CD4-positive, alpha-beta T cell (primary cell): ENCODE results near the gene GK. TPM values are rescaled to one million over a fixed set of nuclear protein-coding genes. Genes with fewer than 3 reads are reported as not detected.
"Not testable (repeated sequence)": the region's sequence is repeated elsewhere in the genome, so short reads cannot be mapped to it uniquely, and the experiment has no call there.

Experiments
- ATAC-seq: fragments of 200-7000 bp; cut with Tn5 transposase; one replicate; pipeline ENCODE4 v1.10.0; 2022; ENCODE audit warnings: mild to moderate bottlenecking; ENCODE audit not compliant: poor library complexity
- CTCF ChIA-PET: fragments of 350-600 bp; sonication (Branson Sonifier 250); formaldehyde crosslinking; loops from one replicate; lab custom pipeline; 2021; ENCODE audit warnings: antibody characterized with exemption, inconsistent platforms; lab: Charles Lee
- POLR2A ChIA-PET: fragments of 350-600 bp; sonication (Branson Sonifier 250); formaldehyde crosslinking; loops from one replicate; lab custom pipeline; 2021; ENCODE audit warnings: antibody characterized with exemption, inconsistent platforms; lab: Charles Lee
- DNase-seq, 14 experiments: peaks; one replicate each; pipeline ENCODE4 v3.0.0-alpha.2; 2013 to 2020; ENCODE audit warnings: mixed read lengths in 2 of 14
- H3K27ac ChIP-seq, 2 donors: one replicate each; pipeline versions ENCODE4 v1.5.1 to v1.7.0; 2013; ENCODE audit warnings: low read length in 2 of 2, low read depth in 1 of 2, mild to moderate bottlenecking in 1 of 2
- H3K27me3 ChIP-seq, 2 experiments: 1 replicate in 1 of 2; 2 replicates in 1 of 2; pipeline versions ENCODE4 v1.6.1 to v1.7.0; 2013; ENCODE audit warnings: low read length in 2 of 2, control low read depth in 1 of 2, mild to moderate bottlenecking in 1 of 2, moderate library complexity in 1 of 2; ENCODE audit not compliant: insufficient read depth in 2 of 2, control insufficient read depth in 1 of 2
- H3K36me3 ChIP-seq: one replicate; pipeline ENCODE4 v1.6.1; 2013; ENCODE audit warnings: low read length, control low read depth; ENCODE audit not compliant: insufficient read depth
- H3K4me1 ChIP-seq: one replicate; pipeline ENCODE4 v1.6.1; 2013; ENCODE audit warnings: low read length, control low read depth; ENCODE audit not compliant: insufficient read depth
- H3K4me3 ChIP-seq: one replicate; pipeline ENCODE4 v1.5.1; 2013; ENCODE audit warnings: mild to moderate bottlenecking, low read length, moderate library complexity
- H3K9me3 ChIP-seq, 2 experiments: 1 replicate in 1 of 2; 2 replicates in 1 of 2; pipeline versions ENCODE4 v1.6.1 to v1.7.0; 2013; ENCODE audit warnings: low read length in 2 of 2, mild to moderate bottlenecking in 2 of 2, control low read depth in 1 of 2, moderate library complexity in 1 of 2; ENCODE audit not compliant: control insufficient read depth in 1 of 2, insufficient read depth in 1 of 2
- H3K27ac Mint-ChIP-seq: one replicate; pipeline ENCODE4 v1.8.0; 2020; ENCODE audit warnings: mixed read lengths
- H3K27me3 Mint-ChIP-seq: one replicate; pipeline ENCODE4 v1.8.0; 2021; ENCODE audit warnings: mixed read lengths
- H3K36me3 Mint-ChIP-seq: one replicate; pipeline ENCODE4 v1.8.0; 2021; ENCODE audit warnings: low read depth, mixed read lengths
- H3K4me1 Mint-ChIP-seq: one replicate; pipeline ENCODE4 v1.8.0; 2021; ENCODE audit warnings: low read depth, mixed read lengths
- H3K4me3 Mint-ChIP-seq: one replicate; pipeline ENCODE4 v1.8.0; 2020; ENCODE audit warnings: mild to moderate bottlenecking, mixed read lengths
- H3K9me3 Mint-ChIP-seq: one replicate; pipeline ENCODE4 v1.8.0; 2020; ENCODE audit warnings: mixed read lengths
- intact Hi-C, 2 experiments: fragments of 100-400 bp; cut with DNase I in 1 of 2; cut with micrococcal nuclease in 1 of 2; formaldehyde crosslinking; loops; one replicate each; pipeline versions ENCODE4 v1.15.1 to v1.9.0; 2023 to 2025; cut with DNase I, micrococcal nuclease
- total RNA-seq, 174 experiments: library from RNA in 2 of 174; stranded (reverse) in 2 of 174; gene quantifications; one replicate each; pipeline ENCODE4 v1.2.3 and lab custom pipeline; 2021 to 2026
- TF ChIP-seq, protein P1 (sequence below): fragments of 200-600 bp; IDR thresholded peaks from one replicate; pipeline ENCODE4 v1.8.0; 2022; ENCODE audit warnings: antibody characterized with exemption, mild to moderate bottlenecking

The GK gene
- total RNA-seq, 2 experiments from 2014 or later, result 1.4 to 1.9 TPM

- Histone ChIP-seq H3K4me3 (no peak overlapping the region), H3K4me1 (no peaks in the 10 kb centered on the region), H3K27me3 (no peaks in the 10 kb centered on the region), H3K27ac (no peak overlapping the region), H3K36me3 (peaks cover 4% of the 10 kb centered on the region), H3K9me3 (no peaks in the 10 kb centered on the region)
- H3K4me3 Mint-ChIP-seq, result no peak overlapping the region
- CTCF ChIA-PET, result no interaction called here
- DNase-seq (no peak), ATAC-seq (no peak)
- no peaks in the 10 kb centered on the region for H3K4me1 Mint-ChIP-seq
- intact Hi-C loops, result no loop called here
- H3K27ac Mint-ChIP-seq, result no peak overlapping the region
- peaks cover 15% of the 10 kb centered on the region for H3K36me3 Mint-ChIP-seq
- TF ChIP-seq, protein P1, sequence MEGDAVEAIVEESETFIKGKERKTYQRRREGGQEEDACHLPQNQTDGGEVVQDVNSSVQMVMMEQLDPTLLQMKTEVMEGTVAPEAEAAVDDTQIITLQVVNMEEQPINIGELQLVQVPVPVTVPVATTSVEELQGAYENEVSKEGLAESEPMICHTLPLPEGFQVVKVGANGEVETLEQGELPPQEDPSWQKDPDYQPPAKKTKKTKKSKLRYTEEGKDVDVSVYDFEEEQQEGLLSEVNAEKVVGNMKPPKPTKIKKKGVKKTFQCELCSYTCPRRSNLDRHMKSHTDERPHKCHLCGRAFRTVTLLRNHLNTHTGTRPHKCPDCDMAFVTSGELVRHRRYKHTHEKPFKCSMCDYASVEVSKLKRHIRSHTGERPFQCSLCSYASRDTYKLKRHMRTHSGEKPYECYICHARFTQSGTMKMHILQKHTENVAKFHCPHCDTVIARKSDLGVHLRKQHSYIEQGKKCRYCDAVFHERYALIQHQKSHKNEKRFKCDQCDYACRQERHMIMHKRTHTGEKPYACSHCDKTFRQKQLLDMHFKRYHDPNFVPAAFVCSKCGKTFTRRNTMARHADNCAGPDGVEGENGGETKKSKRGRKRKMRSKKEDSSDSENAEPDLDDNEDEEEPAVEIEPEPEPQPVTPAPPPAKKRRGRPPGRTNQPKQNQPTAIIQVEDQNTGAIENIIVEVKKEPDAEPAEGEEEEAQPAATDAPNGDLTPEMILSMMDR, result no peak
- no peaks in the 10 kb centered on the region for H3K9me3 Mint-ChIP-seq
- no peaks in the 10 kb centered on the region for H3K27me3 Mint-ChIP-seq
- POLR2A ChIA-PET, result no interaction called here
Measured at GRCh38 chrX:30666094-30666493, 12.9 kb downstream of the GK start.

DNA sequence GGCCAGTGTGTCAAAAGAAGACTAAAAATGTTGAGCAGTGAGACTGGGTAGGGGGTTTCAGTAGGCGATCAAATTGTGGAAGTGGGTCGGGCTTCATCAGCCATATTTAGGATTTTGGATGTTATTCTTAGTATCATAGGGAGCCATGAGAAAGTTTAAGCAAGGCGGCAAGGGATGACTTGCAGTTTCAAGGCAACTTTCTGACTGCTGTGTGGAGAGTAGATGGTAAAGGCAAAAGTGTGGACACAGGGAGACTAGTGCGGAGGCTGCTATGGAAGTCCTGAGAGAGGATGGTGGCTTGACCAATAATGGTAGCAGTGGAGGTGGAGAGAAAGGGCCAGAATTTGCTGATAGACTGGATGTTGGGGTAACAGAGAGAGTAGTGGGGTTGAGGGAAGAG, 15.4 kb downstream of the GK start:
- no peaks in the 10 kb centered on the region for H3K27me3 ChIP-seq
- peaks cover 15% of the 10 kb centered on the region for H3K36me3 Mint-ChIP-seq
- no peaks in the 10 kb centered on the region for H3K4me1 ChIP-seq
- no peak for ATAC-seq
- intact Hi-C loops, result no loop called here
- no peaks in the 10 kb centered on the region for H3K9me3 Mint-ChIP-seq
- no peak overlapping the region for H3K27ac Mint-ChIP-seq
- TF ChIP-seq, protein P1, result no peak
- H3K36me3 ChIP-seq, result peaks cover 4% of the 10 kb centered on the region
- H3K27me3 Mint-ChIP-seq, result no peaks in the 10 kb centered on the region
- H3K4me1 Mint-ChIP-seq, result no peaks in the 10 kb centered on the region
- H3K9me3 ChIP-seq, result no peaks in the 10 kb centered on the region
- no peak overlapping the region for H3K27ac ChIP-seq
- no peak overlapping the region for H3K4me3 ChIP-seq
- ChIA-PET CTCF (no interaction called here), POLR2A (no interaction called here)
- no peak for DNase-seq
- H3K4me3 Mint-ChIP-seq, result no peak overlapping the region

GRCh38 chrX:30671189-30671588, 18.0 kb downstream of the GK start:
- H3K27ac Mint-ChIP-seq, H3K27ac ChIP-seq, H3K4me1 ChIP-seq, intact Hi-C loops, H3K4me1 Mint-ChIP-seq, H3K4me3 ChIP-seq, H3K27me3 Mint-ChIP-seq, POLR2A ChIA-PET, DNase-seq, H3K27me3 ChIP-seq, H3K4me3 Mint-ChIP-seq, ATAC-seq, H3K9me3 ChIP-seq, H3K9me3 Mint-ChIP-seq, H3K36me3 ChIP-seq: not testable (repeated sequence)
- CTCF ChIA-PET, result interaction anchor here (0.6 kb wide), 1 partner anchor 28 kb away, joined by 3 read pairs; no protein-coding TSS in a partner anchor
- H3K36me3 Mint-ChIP-seq, result peaks cover 19% of the 10 kb centered on the region

DNA sequence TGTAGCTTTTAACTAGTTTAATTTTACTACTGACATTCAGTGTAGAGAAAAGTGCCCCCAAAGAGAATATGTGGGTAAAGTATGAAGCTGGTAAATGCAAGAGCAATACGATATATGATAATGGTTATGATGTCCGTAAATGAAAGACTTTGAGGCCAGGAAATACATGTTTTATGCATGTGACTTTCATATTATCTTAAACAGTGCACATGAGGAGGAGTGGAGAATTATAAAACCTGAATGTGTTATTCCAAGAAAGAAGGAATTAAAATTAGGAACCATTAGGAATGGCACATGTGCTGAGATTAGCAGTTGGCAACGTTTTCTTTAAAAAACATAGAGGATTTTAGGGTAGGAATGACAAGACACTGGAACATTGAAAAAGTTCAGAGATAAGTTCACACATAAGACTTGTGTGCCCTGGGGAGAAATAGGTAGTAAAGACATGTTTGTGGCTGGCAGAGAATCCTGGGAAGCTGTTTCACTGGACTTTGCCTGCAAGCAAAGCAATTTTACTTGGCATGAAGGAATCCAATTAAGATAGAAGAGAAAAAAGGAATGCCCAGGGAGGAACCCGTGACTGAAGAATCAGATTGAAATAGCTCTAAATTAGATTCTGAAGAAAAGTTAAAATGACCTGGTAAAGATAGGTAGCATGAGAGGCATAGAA, 20.0 kb downstream of the GK start:
- no peaks in the 10 kb centered on the region for H3K9me3 Mint-ChIP-seq
- POLR2A ChIA-PET, result no interaction called here
- no peak for ATAC-seq

More for the DNA sequence above, 20.0 kb downstream of the GK start:
- H3K27ac Mint-ChIP-seq, result no peak overlapping the region
- no peaks in the 10 kb centered on the region for H3K9me3 ChIP-seq
- TF ChIP-seq, protein P1, result no peak
- H3K4me1 ChIP-seq, result no peaks in the 10 kb centered on the region
- H3K27ac ChIP-seq, result no peak overlapping the region
- H3K27me3 Mint-ChIP-seq, result no peaks in the 10 kb centered on the region
- no peak for DNase-seq
- no peaks in the 10 kb centered on the region for H3K4me1 Mint-ChIP-seq
- H3K27me3 ChIP-seq, result no peaks in the 10 kb centered on the region
- peaks cover 4% of the 10 kb centered on the region for H3K36me3 ChIP-seq
- intact Hi-C loops, result no loop called here
- CTCF ChIA-PET, result no interaction called here
- no peak overlapping the region for H3K4me3 Mint-ChIP-seq
- H3K4me3 ChIP-seq, result no peak overlapping the region
- H3K36me3 Mint-ChIP-seq, result peaks cover 26% of the 10 kb centered on the region
